Measurements from ENCODE around the gene TALDO1. TPM values are rescaled to one million over a fixed set of nuclear protein-coding genes. Genes with fewer than 3 reads are reported as not detected.
A peak's percentile ranks its signal among the peaks of the same experiment; 100 is the strongest.

TALDO1 gene
- total RNA-seq, 2 donors from 2014 or later = 124 to 285 TPM

- H3K27ac ChIP-seq = no peak overlapping the region
- no peaks in the 10 kb centered on the region for H3K27me3 ChIP-seq (replicated peaks; ENCODE audit: insufficient read depth)
- peaks cover 10% of the 10 kb centered on the region for H3K4me1 ChIP-seq (replicated peaks)
- intact Hi-C loops (cut with DNase I) = no loop called here
- no peak overlapping the region for H3K4me3 ChIP-seq
- no peak for TF ChIP-seq CTCF (IDR thresholded peaks at IDR 0.05)
- TF ChIP-seq POLR2A (IDR thresholded peaks at IDR 0.05) = no peak
- TF ChIP-seq POLR2AphosphoS5 (IDR thresholded peaks at IDR 0.05) = no peak
- no peak for DNase-seq (ENCODE audit: low spot score)
- H3K9me3 ChIP-seq = no peaks in the 10 kb centered on the region
- no peaks in the 10 kb centered on the region for H3K36me3 ChIP-seq
- WGBS = 93% methylated on average over 23 of the region's 23 CpGs
These were observed 32.0 kb downstream of the TALDO1 start for GRCh38 chr11:778976-779954.

- Histone ChIP-seq H3K27me3 (replicated peaks; ENCODE audit: insufficient read depth) (no peaks in the 10 kb centered on the region), H3K4me1 (replicated peaks) (peaks cover 10% of the 10 kb centered on the region), H3K9me3 (no peaks in the 10 kb centered on the region), H3K27ac (no peak overlapping the region), H3K36me3 (no peaks in the 10 kb centered on the region), H3K4me3 (no peak overlapping the region)
- no peak for DNase-seq (ENCODE audit: low spot score)
- TF ChIP-seq POLR2A (IDR thresholded peaks at IDR 0.05) (no peak), POLR2AphosphoS5 (IDR thresholded peaks at IDR 0.05) (no peak), CTCF (IDR thresholded peaks at IDR 0.05) (no peak)
- 95% methylated on average over 16 of the region's 16 CpGs for WGBS
- intact Hi-C loops (cut with DNase I) = loop anchor here (10.0 kb wide), 1 partner anchor 115 kb away; no protein-coding TSS in a partner anchor
These were observed 32.8 kb downstream of the TALDO1 start for GRCh38 chr11:779955-780532.

GRCh38 chr11:782264-783174 lies 35.3 kb downstream of the TALDO1 start:
- TF ChIP-seq CTCF (IDR thresholded peaks at IDR 0.05) (no peak), POLR2AphosphoS5 (IDR thresholded peaks at IDR 0.05) (no peak), POLR2A (IDR thresholded peaks at IDR 0.05) (no peak)
- no peak overlapping the region for H3K27ac ChIP-seq
- H3K27me3 ChIP-seq (replicated peaks; ENCODE audit: insufficient read depth) = no peaks in the 10 kb centered on the region
- no peak for DNase-seq (ENCODE audit: low spot score)
- no peak overlapping the region for H3K4me3 ChIP-seq
- no peaks in the 10 kb centered on the region for H3K36me3 ChIP-seq
- H3K4me1 ChIP-seq (replicated peaks) = peaks cover 3% of the 10 kb centered on the region
- H3K9me3 ChIP-seq = no peaks in the 10 kb centered on the region
- 78% methylated on average over 36 of the region's 36 CpGs for WGBS
- intact Hi-C loops (cut with DNase I) = loop anchor here (10.0 kb wide), 1 partner anchor 118 kb away; no protein-coding TSS in a partner anchor

GRCh38 chr11:783581-784015 lies 36.3 kb downstream of the TALDO1 start:
- Histone ChIP-seq H3K9me3 (no peaks in the 10 kb centered on the region), H3K4me3 (no peak overlapping the region), H3K27me3 (replicated peaks; ENCODE audit: insufficient read depth) (no peaks in the 10 kb centered on the region), H3K27ac (peak overlapping the region; percentile 19 to 45), H3K4me1 (replicated peaks) (no peaks in the 10 kb centered on the region), H3K36me3 (no peaks in the 10 kb centered on the region)
- peak; percentile 88 for TF ChIP-seq POLR2AphosphoS5 (IDR thresholded peaks at IDR 0.05)
- no peak for TF ChIP-seq POLR2A (IDR thresholded peaks at IDR 0.05)
- peak; percentile 9 to 82 (median 67) for TF ChIP-seq CTCF (IDR thresholded peaks at IDR 0.05)
- 22% methylated on average over 24 of the region's 24 CpGs for WGBS
- intact Hi-C loops (cut with DNase I) = loop anchor here (10.0 kb wide), 1 partner anchor 119 kb away; no protein-coding TSS in a partner anchor
- DNase-seq (ENCODE audit: low spot score) = peak; percentile 85

All from prostate gland (tissue), 2 donors.